K562 (cell line): ENCODE data around the gene PPY. TPM values are rescaled to one million over a fixed set of nuclear protein-coding genes. Genes with fewer than 3 reads are reported as not detected.

Experiments
- CEBPB ChIP-seq: fragments of 450-650 bp; IDR thresholded peaks from 2 replicates; pipeline ENCODE4 v1.6.1; 2016; ENCODE audit warnings: missing genetic modification characterization, missing compliant biosample characterization
- ERF ChIP-seq: fragments of 450-650 bp; formaldehyde crosslinking; IDR thresholded peaks from 2 replicates; pipeline ENCODE4 v1.4.0; 2020; ENCODE audit warnings: mild to moderate bottlenecking, mixed read lengths
- HMBOX1 ChIP-seq: sonication (generic); IDR thresholded peaks from 2 replicates; pipeline ENCODE4 v1.6.1; 2016
- HNRNPLL ChIP-seq: fragments of 200-400 bp; formaldehyde crosslinking; IDR thresholded peaks from 2 replicates; pipeline ENCODE4 v1.6.1; 2017; ENCODE audit warnings: low read length, low read depth, mild to moderate bottlenecking; ENCODE audit not compliant: poor library complexity, severe bottlenecking
- HSF4 ChIP-seq: fragments of 250-450 bp; sonication (Bioruptor Pico); IDR thresholded peaks from 2 replicates; pipeline ENCODE4 v2.1.2; 2022; ENCODE audit warnings: mild to moderate bottlenecking, moderate library complexity, borderline replicate concordance
- NR3C1 ChIP-seq: sonication (generic); formaldehyde crosslinking; IDR thresholded peaks from 2 replicates; pipeline ENCODE4 v1.8.1; 2022; ENCODE audit warnings: missing genetic modification reagents
- PATZ1 ChIP-seq: fragments of 250-450 bp; sonication (Bioruptor Pico); IDR thresholded peaks from 2 replicates; pipeline ENCODE4 v1.5.0; 2020; ENCODE audit warnings: mild to moderate bottlenecking, borderline replicate concordance
- PHF21A ChIP-seq: fragments of 450-650 bp; IDR thresholded peaks from 2 replicates; pipeline ENCODE4 v1.6.1; 2017; ENCODE audit warnings: low read depth, borderline replicate concordance
- SMAD1 ChIP-seq: fragments of 150-350 bp; IDR thresholded peaks from 2 replicates; pipeline ENCODE4 v1.6.1; 2014; ENCODE audit warnings: low read length, low read depth; ENCODE audit not compliant: partially characterized antibody
- SNRNP70 ChIP-seq: fragments of 200-400 bp; formaldehyde crosslinking; optimal IDR thresholded peaks from 2 replicates; pipeline ENCODE3; 2017; ENCODE audit warnings: low read depth, low read length
- TBL1XR1 ChIP-seq, 2 experiments: IDR thresholded peaks; 2 replicates each; pipeline ENCODE4 v1.6.1; 2012; ENCODE audit warnings: improper control_type of control experiment in 2 of 2, low read length in 2 of 2, mild to moderate bottlenecking in 1 of 2
- TCF7L2 ChIP-seq: fragments of 150-350 bp; IDR thresholded peaks from 2 replicates; pipeline ENCODE4 v1.6.1; 2016; ENCODE audit warnings: low read depth, mild to moderate bottlenecking, low read length, moderate library complexity
- THRA ChIP-seq: fragments of 450-650 bp; IDR thresholded peaks from 2 replicates; pipeline ENCODE4 v1.6.1; 2017; ENCODE audit warnings: mild to moderate bottlenecking, moderate library complexity
- TSC22D4 ChIP-seq: fragments of 450-650 bp; IDR thresholded peaks from 2 replicates; pipeline ENCODE4 v1.6.1; 2016; ENCODE audit warnings: missing genetic modification characterization, missing biosample characterization, control low read depth
- ZNF282 ChIP-seq: sonication (generic); formaldehyde crosslinking; IDR thresholded peaks from 2 replicates; pipeline ENCODE4 v1.8.1; 2023; ENCODE audit warnings: missing genetic modification reagents
- polyA plus RNA-seq, 8 experiments: library from polyadenylated mRNA; depleted of rRNA in 4 of 8; stranded (reverse) in 5 of 8; unstranded in 3 of 8; fragments of >200 nt; fragmentation: Nextera tagmentation in 2 of 8; fragmentation: Illumina TruSeq in 1 of 8; extraction: Ambion mirVana in 2 of 8; extraction: Trizol in 1 of 8; gene quantifications; 2 replicates each; pipeline versions ENCODE4 v1.2.1 to v1.2.3, GENCODE V29; 2011 to 2014; ENCODE audit warnings: inconsistent platforms in 1 of 8, missing spikeins in 1 of 8
- total RNA-seq, 7 experiments: library from RNA; depleted of rRNA in 6 of 7; stranded (reverse); fragments of >200 nt in 6 of 7; fragmentation: Illumina TruSeq in 2 of 7; extraction: Trizol in 2 of 7; gene quantifications; 2 replicates each; pipeline versions ENCODE4 v1.2.1 to v1.2.3, GENCODE V29; 2011 to 2021; ENCODE audit warnings: low replicate concordance in 1 of 7

PPY gene
- total and polyA plus RNA-seq, 9 of the 15 experiments (the other 6 are each of a cell fraction or from before 2014, with no cell fraction given), result not detected

- TF ChIP-seq HMBOX1 (no peak), TCF7L2 (no peak), SNRNP70 (no peak), TBL1XR1 (IDR thresholded peaks at IDR 0.05; ENCODE audit: low read length in 2 of 2) (no peak), PHF21A (no peak), SMAD1 (no peak), CEBPB (tag) (peak; percentile 27; the same call in 1 of the 2 replicates), HNRNPLL (peak; percentile 85), ERF (CRISPR knock-in tag) (no peak), ZNF282 (CRISPR knock-in tag) (no peak), THRA (no peak), PATZ1 (CRISPR knock-in tag) (no peak), HSF4 (CRISPR knock-in tag) (no peak), NR3C1 (no peak), TSC22D4 (no peak)
Observed at GRCh38 chr17:43907998-43908721, 34.1 kb downstream of the PPY start (continued).
